H1 (cell line): Measurements from ENCODE around the gene ENOSF1. TPM values are rescaled to one million over a fixed set of nuclear protein-coding genes. Genes with fewer than 3 reads are reported as not detected.
"Not testable (repeated sequence)": the region's sequence is repeated elsewhere in the genome, so short reads cannot be mapped to it uniquely, and the experiment has no call there.

Experiments used
- CTCF ChIA-PET: fragments of 300-600 bp; sonication (Branson Sonifier 250); formaldehyde crosslinking; loops from one replicate; lab custom pipeline; 2021; ENCODE audit not compliant: partially characterized antibody; lab: Charles Lee
- POLR2A ChIA-PET: fragments of 300-600 bp; sonication (Branson Sonifier 250); formaldehyde crosslinking; loops from one replicate; lab custom pipeline; 2021; ENCODE audit warnings: inconsistent platforms; ENCODE audit not compliant: partially characterized antibody; lab: Charles Lee
- DNase-seq, 2 experiments: peaks; one replicate each; pipeline versions ENCODE4 v3.0.0 to v3.0.0-alpha.2; 2010 to 2022; ENCODE audit warnings: low spot score in 2 of 2, low read depth in 1 of 2, mixed read lengths in 1 of 2
- FAIRE-seq: peaks from 2 replicates; lab custom pipeline; 2011; peaks lifted over from hg19 to GRCh38; lab: Jason Lieb, UNC
- H2AFZ ChIP-seq: 2 replicates; pipeline ENCODE4 v1.8.1; 2012; ENCODE audit warnings: low read length, inconsistent platforms
- H2AK5ac ChIP-seq: 2 replicates; pipeline ENCODE4 v1.6.1; 2013; ENCODE audit warnings: low read depth, low read length
- H2BK120ac ChIP-seq: replicated peaks from 2 replicates; pipeline ENCODE3; 2013; ENCODE audit warnings: low read depth, low read length, inconsistent platforms
- H2BK12ac ChIP-seq: 2 replicates; pipeline ENCODE4 v1.6.1; 2013; ENCODE audit warnings: low read depth, low read length
- H2BK15ac ChIP-seq: 2 replicates; pipeline ENCODE4 v1.6.1; 2013; ENCODE audit warnings: low read length
- H2BK20ac ChIP-seq: 2 replicates; pipeline ENCODE4 v1.6.1; 2013; ENCODE audit warnings: low read length
- H2BK5ac ChIP-seq: 2 replicates; pipeline ENCODE4 v1.6.1; 2013; ENCODE audit warnings: low read depth, low read length
- H3K14ac ChIP-seq: 2 replicates; pipeline ENCODE4 v1.6.1; 2013; ENCODE audit warnings: inconsistent platforms; ENCODE audit not compliant: insufficient read length
- H3K18ac ChIP-seq: 2 replicates; pipeline ENCODE4 v1.6.1; 2013; ENCODE audit warnings: low read length; ENCODE audit errors: extremely low read depth
- H3K23ac ChIP-seq: 2 replicates; pipeline ENCODE4 v1.6.1; 2013; ENCODE audit warnings: inconsistent platforms; ENCODE audit not compliant: insufficient read length
- H3K23me2 ChIP-seq: 2 replicates; pipeline ENCODE4 v1.6.1; 2013; ENCODE audit warnings: low read depth, low read length
- H3K27ac ChIP-seq: 2 replicates; pipeline ENCODE4 v1.6.1; 2011; ENCODE audit warnings: low read depth, low read length, inconsistent platforms
- H3K27me3 ChIP-seq, 4 experiments: replicated peaks in 1 of 4; 1 replicate in 1 of 4; 2 replicates in 3 of 4; pipeline versions ENCODE4 v1.6.1 to v1.8.1; 2011 to 2013; ENCODE audit warnings: low read length in 3 of 4, mild to moderate bottlenecking in 3 of 4, inconsistent platforms in 2 of 4, mixed read lengths in 2 of 4, moderate library complexity in 1 of 4; ENCODE audit not compliant: control insufficient read depth in 3 of 4, insufficient read depth in 3 of 4; ENCODE audit errors: extremely low read depth in 1 of 4
- H3K36me3 ChIP-seq, 4 experiments: 2 replicates each; pipeline versions ENCODE4 v1.6.1 to v1.8.1; 2011 to 2013; ENCODE audit warnings: mild to moderate bottlenecking in 4 of 4, low read length in 3 of 4, moderate library complexity in 2 of 4, control low read depth in 1 of 4, inconsistent platforms in 1 of 4; ENCODE audit not compliant: insufficient read depth in 4 of 4, control insufficient read depth in 2 of 4
- H3K4ac ChIP-seq: replicated peaks from 2 replicates; pipeline ENCODE3; 2013; ENCODE audit warnings: low read length, low read depth, mixed read lengths, inconsistent platforms; ENCODE audit not compliant: insufficient read length
- H3K4me1 ChIP-seq, 4 experiments: replicated peaks in 1 of 4; 1 replicate in 1 of 4; 2 replicates in 3 of 4; pipeline versions ENCODE4 v1.6.1 to v1.8.1; 2011 to 2013; ENCODE audit warnings: low read length in 3 of 4, inconsistent platforms in 2 of 4, mixed read lengths in 1 of 4; ENCODE audit not compliant: insufficient read depth in 4 of 4, control insufficient read depth in 3 of 4
- H3K4me2 ChIP-seq, 2 experiments: 2 replicates each; pipeline versions ENCODE4 v1.6.1 to v1.8.1; 2011 to 2013; ENCODE audit warnings: low read depth in 2 of 2, low read length in 2 of 2, control low read depth in 1 of 2, inconsistent platforms in 1 of 2, mild to moderate bottlenecking in 1 of 2; ENCODE audit not compliant: insufficient read depth in 1 of 2
- H3K4me3 ChIP-seq, 4 experiments: fragments of 200-600, 300-600 bp in 1 of 4; sonication (generic), shearing (Covaris generic), sonication (Bioruptor Twin) in 1 of 4; 2 replicates each; pipeline versions ENCODE4 v1.5.1 to v1.8.1; 2011 to 2016; ENCODE audit warnings: low read length in 4 of 4, low read depth in 3 of 4, control low read depth in 2 of 4, inconsistent platforms in 2 of 4, mild to moderate bottlenecking in 2 of 4, mixed read lengths in 1 of 4, moderate library complexity in 1 of 4; ENCODE audit not compliant: insufficient read depth in 2 of 4; ENCODE audit errors: extremely low read depth in 1 of 4
- H3K56ac ChIP-seq: replicated peaks from 2 replicates; pipeline ENCODE3; 2013; ENCODE audit warnings: low read depth, mild to moderate bottlenecking, mixed read lengths, low read length, inconsistent platforms; ENCODE audit not compliant: insufficient read length
- H3K79me1 ChIP-seq: 2 replicates; pipeline ENCODE4 v1.6.1; 2013; ENCODE audit warnings: low read depth, low read length, control low read depth
- H3K79me2 ChIP-seq, 2 experiments: 2 replicates each; pipeline versions ENCODE4 v1.6.1 to v1.8.1; 2012 to 2013; ENCODE audit warnings: low read length in 2 of 2, mild to moderate bottlenecking in 2 of 2, inconsistent platforms in 1 of 2; ENCODE audit not compliant: insufficient read depth in 2 of 2, control insufficient read depth in 1 of 2
- H3K9ac ChIP-seq, 4 experiments: replicated peaks in 1 of 4; 1 replicate in 1 of 4; 2 replicates in 3 of 4; pipeline versions ENCODE4 v1.6.1 to v1.8.1; 2011 to 2013; ENCODE audit warnings: low read depth in 3 of 4, low read length in 3 of 4, control low read depth in 2 of 4, mild to moderate bottlenecking in 2 of 4, moderate library complexity in 2 of 4, inconsistent platforms in 1 of 4; ENCODE audit errors: extremely low read depth in 1 of 4
- H3K9me3 ChIP-seq, 2 experiments: 2 replicates each; pipeline versions ENCODE4 v1.6.1 to v1.8.1; 2012 to 2013; ENCODE audit warnings: mild to moderate bottlenecking in 2 of 2, moderate library complexity in 2 of 2, control low read depth in 1 of 2, inconsistent platforms in 1 of 2, low read depth in 1 of 2, low read length in 1 of 2, mixed read lengths in 1 of 2; ENCODE audit not compliant: insufficient read depth in 2 of 2
- H4K20me1 ChIP-seq, 2 experiments: replicated peaks in 1 of 2; 2 replicates each; pipeline versions ENCODE3 to v1.8.1; 2011 to 2013; ENCODE audit warnings: inconsistent platforms in 2 of 2, low read length in 2 of 2, mild to moderate bottlenecking in 1 of 2; ENCODE audit not compliant: insufficient read depth in 2 of 2, control insufficient read depth in 1 of 2
- H4K5ac ChIP-seq: 2 replicates; pipeline ENCODE4 v1.6.1; 2013; ENCODE audit warnings: low read length, low read depth, mixed read lengths, inconsistent platforms; ENCODE audit not compliant: insufficient read length
- H4K8ac ChIP-seq: 2 replicates; pipeline ENCODE4 v1.8.0; 2013; ENCODE audit warnings: mild to moderate bottlenecking, moderate library complexity, low read length, inconsistent platforms; ENCODE audit not compliant: insufficient read depth; ENCODE audit errors: extremely low read depth
- H4K91ac ChIP-seq: replicated peaks from 2 replicates; pipeline ENCODE3; 2013; ENCODE audit warnings: low read length, mixed read lengths, inconsistent platforms; ENCODE audit not compliant: insufficient read length
- WGBS, 2 experiments: shearing (Covaris generic) in 1 of 2; methylation state at CpG; one replicate each; pipeline versions ENCODE4 v1.1.6 to v1.1.7; 2013 to 2015; ENCODE audit warnings: low lambda C conversion rate in 2 of 2, mixed read lengths in 2 of 2, inconsistent platforms in 1 of 2, low coverage in 1 of 2, missing lambda C conversion rate in 1 of 2; ENCODE audit not compliant: insufficient replicate concordance in 2 of 2, insufficient coverage in 1 of 2, insufficient read length in 1 of 2; ENCODE audit errors: extremely low coverage in 1 of 2, missing lambda C conversion rate in 1 of 2; 5-methylcytosine and 5-hydroxymethylcytosine counted together
- polyA plus RNA-seq, 7 experiments: library from polyadenylated mRNA; depleted of rRNA in 3 of 7; stranded (reverse) in 5 of 7; unstranded in 2 of 7; fragments of >200 nt in 5 of 7; fragments of 200-250 nt in 2 of 7; gene quantifications; 1 replicate in 5 of 7; 2 replicates in 1 of 7; 4 replicates in 1 of 7; pipeline versions ENCODE4 v1.2.1 to v1.2.3, GENCODE V29; 2011 to 2013; ENCODE audit warnings: missing spikeins in 2 of 7, mixed read lengths in 2 of 7
- total RNA-seq: library from RNA; stranded (reverse); fragmentation: NEBNext Ultra II Directional; extraction: Animal tissue kit (Norgen Biotek cat#: 25700); gene quantifications from 2 replicates; pipeline ENCODE4 v1.2.1, GENCODE V29; 2021

ENOSF1 gene
- total and polyA plus RNA-seq, 2 of the 8 experiments (the other 6 are each of a cell fraction or from before 2014, with no cell fraction given) = 15.4 to 26.4 TPM

GRCh38 chr18:682416-682815, 30.0 kb downstream of the ENOSF1 start:
- not testable (repeated sequence) for H2BK20ac ChIP-seq, H3K9me3 ChIP-seq, H3K4me2 ChIP-seq, H3K4ac ChIP-seq, H2AFZ ChIP-seq, H4K8ac ChIP-seq, H3K23me2 ChIP-seq, H3K4me3 ChIP-seq, H2BK15ac ChIP-seq, H2BK120ac ChIP-seq, H3K27me3 ChIP-seq, DNase-seq, H2BK12ac ChIP-seq, H3K56ac ChIP-seq, H2BK5ac ChIP-seq, H3K27ac ChIP-seq, FAIRE-seq, H4K20me1 ChIP-seq, H3K79me2 ChIP-seq, H4K5ac ChIP-seq, H3K18ac ChIP-seq, H3K9ac ChIP-seq, H4K91ac ChIP-seq, H3K79me1 ChIP-seq, H3K14ac ChIP-seq, H3K23ac ChIP-seq, H2AK5ac ChIP-seq
- Histone ChIP-seq H3K4me1 (peaks cover 7 to 18% (median 11%) of the 10 kb centered on the region in 4 experiments), H3K36me3 (peaks cover 6 to 19% (median 15%) of the 10 kb centered on the region in 4 experiments; a peak in 6 of 8 replicates)
- 88% methylated on average over 9 of the region's 9 CpGs; no CpG with 5 or more reads in 1 of the 2 experiments for WGBS, 2 experiments
- CTCF ChIA-PET = interaction anchor here (1.4 to 2.6 kb wide), 4 partner anchors 16 to 57 kb away, joined by 3 to 6 read pairs (median 4); no protein-coding TSS in a partner anchor
- POLR2A ChIA-PET = interaction anchor here (1.5 kb wide), 1 partner anchor 10 kb away, joined by 4 read pairs; no protein-coding TSS in a partner anchor
